Prostate gland (tissue), 1 donor: Measurements from ENCODE around the gene PDE4D.

ENCODE experiments used
- POLR2A ChIP-seq: fragments of 450-650 bp; IDR thresholded peaks from one replicate; pipeline ENCODE4 v1.6.1; 2016; ENCODE audit warnings: antibody characterized with exemption, mild to moderate bottlenecking
- POLR2AphosphoS5 ChIP-seq: sonication (generic); formaldehyde crosslinking; IDR thresholded peaks from one replicate; pipeline ENCODE4 v1.6.1; 2017; ENCODE audit warnings: antibody characterized with exemption

- TF ChIP-seq POLR2AphosphoS5 (peak; percentile 77), POLR2A (peak; percentile 49)
Observed at GRCh38 chr5:59745415-59745863, 148.1 kb downstream of the PDE4D start.
